ENCODE results near the gene SPTBN2.
A peak's percentile ranks its signal among the peaks of the same experiment; 100 is the strongest.

GRCh38 chr11:66652651-66653050 is 76.4 kb downstream of the SPTBN2 start:
- no peak for TF ChIP-seq HDAC2 (IDR thresholded peaks at IDR 0.05; ENCODE audit: borderline replicate concordance in 1 of 2, low read depth in 2 of 2, low read length in 2 of 2)
- TF ChIP-seq, protein P1, sequence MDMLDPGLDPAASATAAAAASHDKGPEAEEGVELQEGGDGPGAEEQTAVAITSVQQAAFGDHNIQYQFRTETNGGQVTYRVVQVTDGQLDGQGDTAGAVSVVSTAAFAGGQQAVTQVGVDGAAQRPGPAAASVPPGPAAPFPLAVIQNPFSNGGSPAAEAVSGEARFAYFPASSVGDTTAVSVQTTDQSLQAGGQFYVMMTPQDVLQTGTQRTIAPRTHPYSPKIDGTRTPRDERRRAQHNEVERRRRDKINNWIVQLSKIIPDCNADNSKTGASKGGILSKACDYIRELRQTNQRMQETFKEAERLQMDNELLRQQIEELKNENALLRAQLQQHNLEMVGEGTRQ (IDR thresholded peaks at IDR 0.05; ENCODE audit: low read length) = no peak
- TF ChIP-seq EZH2 (IDR thresholded peaks at IDR 0.05; ENCODE audit: low read depth, low read length, severe bottlenecking) = no peak
- TF ChIP-seq CTCF (IDR thresholded peaks at IDR 0.05; ENCODE audit: control extremely low read depth in 1 of 3, insufficient read depth in 1 of 3, low read depth in 1 of 3, low read length in 3 of 3) = no peak
- TF ChIP-seq POLR2A (IDR thresholded peaks at IDR 0.05; ENCODE audit: control extremely low read depth in 1 of 2, low read depth in 2 of 2, low read length in 2 of 2) = peak in 1 of 2 experiments; percentile 59; a peak in 2 of 3 replicates
- no peak for TF ChIP-seq FOSL1 (IDR thresholded peaks at IDR 0.05; ENCODE audit: insufficient read depth, low read depth, low read length)
- TF ChIP-seq CHD2 (IDR thresholded peaks at IDR 0.05; ENCODE audit: low read length) = no peak
- no peak for TF ChIP-seq CEBPB (IDR thresholded peaks at IDR 0.05; ENCODE audit: low read depth, low read length)
- TF ChIP-seq CHD1 (IDR thresholded peaks at IDR 0.05; ENCODE audit: low read depth, low read length) = no peak
- no peak for TF ChIP-seq POLR2AphosphoS5 (IDR thresholded peaks at IDR 0.05; ENCODE audit: low read depth, low read length)
- no peak for TF ChIP-seq TAF1 (IDR thresholded peaks at IDR 0.05; ENCODE audit: low read depth, low read length)
- no peak for TF ChIP-seq SIX5 (IDR thresholded peaks at IDR 0.05; ENCODE audit: low read depth, low read length)
- TF ChIP-seq HDAC6 (IDR thresholded peaks at IDR 0.05; ENCODE audit: low read depth, low read length) = no peak

Measured in H1 (cell line).